Measurements from ENCODE around the gene KLHDC4. TPM values are rescaled to one million over a fixed set of nuclear protein-coding genes. Genes with fewer than 3 reads are reported as not detected.

The KLHDC4 gene
- total RNA-seq, 1 experiment from 2014 or later = 76.2 TPM

GRCh38 chr16:87791295-87792204, 25.8 kb upstream of the KLHDC4 start:
- 0 out of 7 replicates have a peak overlapping the region, but pooled peaks of 1 of the 3 experiments have one; percentile 40 for H3K27ac Mint-ChIP-seq

More at GRCh38 chr16:87791295-87792204, 25.8 kb upstream of the KLHDC4 start:
- H2BK20ac ChIP-seq (ENCODE audit: low read depth, low read length, poor library complexity, severe bottlenecking) = no peak overlapping the region
- no peak overlapping the region for H3K4ac ChIP-seq (ENCODE audit: low read depth, low read length)
- H4K20me1 ChIP-seq (ENCODE audit: control insufficient read depth, insufficient read depth, insufficient read length) = no peaks in the 10 kb centered on the region
- H3K4me3 Mint-ChIP-seq = no peak overlapping the region
- no peak overlapping the region for H2BK120ac ChIP-seq (ENCODE audit: low read depth, low read length, poor library complexity, severe bottlenecking)
- H2BK15ac ChIP-seq (ENCODE audit: low read depth, low read length) = no peak overlapping the region
- no peaks in the 10 kb centered on the region for H3K79me1 ChIP-seq (ENCODE audit: insufficient read depth, low read depth, low read length, poor library complexity, severe bottlenecking)
- peaks cover 2% of the 10 kb centered on the region for H3K27me3 Mint-ChIP-seq (ENCODE audit: low read depth)
- no peak overlapping the region for H2AFZ ChIP-seq (ENCODE audit: low read length)
- H3K4me2 ChIP-seq (ENCODE audit: insufficient read depth, insufficient read length, low read length) = no peak overlapping the region
- no peak overlapping the region for H4K5ac ChIP-seq (ENCODE audit: insufficient read length, low read depth, low read length)
- H3K4me1 ChIP-seq (ENCODE audit: insufficient read depth, low read length) = no peaks in the 10 kb centered on the region
- H4K8ac ChIP-seq (replicated peaks; ENCODE audit: insufficient read length, low read depth, low read length) = no peak overlapping the region
- H2BK12ac ChIP-seq (ENCODE audit: insufficient read length, low read depth, low read length) = no peak overlapping the region
- no peaks in the 10 kb centered on the region for H3K9me3 ChIP-seq (ENCODE audit: control insufficient read depth, low read depth, low read length)
- H3K14ac ChIP-seq (ENCODE audit: insufficient read depth, low read length) = no peak overlapping the region
- no peaks in the 10 kb centered on the region for H3K4me1 Mint-ChIP-seq
- no peak overlapping the region for H3K23ac ChIP-seq (ENCODE audit: insufficient read length, low read depth, low read length)
- H3K27me3 ChIP-seq (ENCODE audit: insufficient read depth, low read length) = no peaks in the 10 kb centered on the region
- no peak overlapping the region for H3T11ph ChIP-seq (ENCODE audit: low read length)
- H3K36me3 Mint-ChIP-seq (ENCODE audit: insufficient read depth in 1 of 3, low read depth in 3 of 3) = no peaks in the 10 kb centered on the region
- no peaks in the 10 kb centered on the region for H3K23me2 ChIP-seq (ENCODE audit: insufficient read length, low read depth, low read length, poor library complexity, severe bottlenecking)
- peak; percentile 35 for DNase-seq
- H3K79me2 ChIP-seq (ENCODE audit: insufficient read depth, low read length) = no peaks in the 10 kb centered on the region
- WGBS (ENCODE audit: extremely low coverage, insufficient read length, low lambda C conversion rate) = no CpG with 5 or more reads among the region's 32 CpGs
- H4K91ac ChIP-seq (ENCODE audit: insufficient read length, low read depth, low read length) = no peak overlapping the region
- TF ChIP-seq, protein P1, sequence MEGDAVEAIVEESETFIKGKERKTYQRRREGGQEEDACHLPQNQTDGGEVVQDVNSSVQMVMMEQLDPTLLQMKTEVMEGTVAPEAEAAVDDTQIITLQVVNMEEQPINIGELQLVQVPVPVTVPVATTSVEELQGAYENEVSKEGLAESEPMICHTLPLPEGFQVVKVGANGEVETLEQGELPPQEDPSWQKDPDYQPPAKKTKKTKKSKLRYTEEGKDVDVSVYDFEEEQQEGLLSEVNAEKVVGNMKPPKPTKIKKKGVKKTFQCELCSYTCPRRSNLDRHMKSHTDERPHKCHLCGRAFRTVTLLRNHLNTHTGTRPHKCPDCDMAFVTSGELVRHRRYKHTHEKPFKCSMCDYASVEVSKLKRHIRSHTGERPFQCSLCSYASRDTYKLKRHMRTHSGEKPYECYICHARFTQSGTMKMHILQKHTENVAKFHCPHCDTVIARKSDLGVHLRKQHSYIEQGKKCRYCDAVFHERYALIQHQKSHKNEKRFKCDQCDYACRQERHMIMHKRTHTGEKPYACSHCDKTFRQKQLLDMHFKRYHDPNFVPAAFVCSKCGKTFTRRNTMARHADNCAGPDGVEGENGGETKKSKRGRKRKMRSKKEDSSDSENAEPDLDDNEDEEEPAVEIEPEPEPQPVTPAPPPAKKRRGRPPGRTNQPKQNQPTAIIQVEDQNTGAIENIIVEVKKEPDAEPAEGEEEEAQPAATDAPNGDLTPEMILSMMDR (conservative IDR thresholded peaks at IDR 0.05) = no peak
- H3K27ac ChIP-seq (ENCODE audit: insufficient read length, low read depth, low read length) = no peak overlapping the region
- no peak overlapping the region for H2BK5ac ChIP-seq (ENCODE audit: insufficient read length, low read length)
- H3K56ac ChIP-seq (ENCODE audit: insufficient read length, low read depth, low read length) = no peak overlapping the region
- H3K9me3 Mint-ChIP-seq = no peaks in the 10 kb centered on the region
- H3K9ac ChIP-seq (ENCODE audit: extremely low read depth, insufficient read length, low read length) = no peak overlapping the region
- no peak overlapping the region for H3K18ac ChIP-seq (ENCODE audit: insufficient read length, low read depth, low read length)
- H2AK5ac ChIP-seq (ENCODE audit: insufficient read length, low read length) = no peak overlapping the region

Measured in H9 (cell line).